Fibroblast of skin of back (primary cell): ENCODE measurements around the gene MYO1D. TPM values are rescaled to one million over a fixed set of nuclear protein-coding genes. Genes with fewer than 3 reads are reported as not detected.
A peak's percentile ranks its signal among the peaks of the same experiment; 100 is the strongest.
"Not testable (repeated sequence)": the region's sequence is repeated elsewhere in the genome, so short reads cannot be mapped to it uniquely, and the experiment has no call there.

Experiments used
- DNase-seq: peaks from one replicate; pipeline ENCODE4 v3.0.0-alpha.2; 2013
- polyA plus RNA-seq, 2 experiments: library from polyadenylated mRNA; unstranded; fragments of 120-200 nt; gene quantifications; one replicate each; pipeline ENCODE4 v1.2.1, GENCODE V29; 2013; ENCODE audit not compliant: insufficient read length in 2 of 2

MYO1D gene
- polyA plus RNA-seq (2013, experiment 1 of 2; ENCODE audit: insufficient read length), result 25.5 TPM
- 47.2 TPM for polyA plus RNA-seq (2013, experiment 2 of 2; ENCODE audit: insufficient read length)

DNA sequence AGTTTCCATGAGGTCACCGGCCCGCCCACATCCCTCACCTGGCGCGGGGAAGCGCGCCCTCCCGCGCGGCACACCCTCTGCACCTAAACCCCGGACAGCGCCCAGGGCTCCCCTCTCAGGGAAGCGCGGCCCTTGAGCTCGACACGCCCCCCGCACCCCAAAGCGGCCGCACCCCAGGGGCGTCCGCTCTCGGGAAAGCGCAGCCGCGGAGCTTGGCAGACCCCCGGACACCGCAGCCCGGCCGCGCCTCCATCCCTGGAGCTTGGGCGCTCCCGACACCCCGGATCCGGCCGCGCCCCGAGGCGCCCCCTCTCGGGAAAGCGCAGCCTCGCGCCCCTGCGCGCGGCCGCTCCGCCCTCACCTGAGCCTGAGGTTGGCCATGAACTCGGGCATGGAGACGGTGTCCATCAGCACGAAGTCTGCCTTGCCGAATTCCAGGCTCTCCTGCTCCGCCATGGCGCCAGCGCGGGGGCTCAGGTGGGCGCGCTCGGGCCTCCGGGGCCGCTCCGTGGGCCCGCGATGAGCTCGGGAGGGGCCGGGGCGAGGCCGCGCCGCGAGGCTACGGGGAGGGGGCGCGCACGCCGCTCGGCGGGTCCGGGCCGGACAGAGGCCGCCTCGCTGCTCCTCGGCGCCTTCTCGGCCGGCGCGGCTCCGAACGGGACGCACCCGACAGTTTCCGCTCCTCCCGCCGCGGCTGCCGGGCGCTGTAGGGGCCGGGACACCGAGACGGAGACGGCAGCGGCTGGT is at the start of gene MYO1D:
Gene MYO1D, minus strand, starts transcription at position 708 of the 747 bp plus-strand sequence. Its CDS starts 252 bp downstream, at position 456.
- no peak for DNase-seq

DNA sequence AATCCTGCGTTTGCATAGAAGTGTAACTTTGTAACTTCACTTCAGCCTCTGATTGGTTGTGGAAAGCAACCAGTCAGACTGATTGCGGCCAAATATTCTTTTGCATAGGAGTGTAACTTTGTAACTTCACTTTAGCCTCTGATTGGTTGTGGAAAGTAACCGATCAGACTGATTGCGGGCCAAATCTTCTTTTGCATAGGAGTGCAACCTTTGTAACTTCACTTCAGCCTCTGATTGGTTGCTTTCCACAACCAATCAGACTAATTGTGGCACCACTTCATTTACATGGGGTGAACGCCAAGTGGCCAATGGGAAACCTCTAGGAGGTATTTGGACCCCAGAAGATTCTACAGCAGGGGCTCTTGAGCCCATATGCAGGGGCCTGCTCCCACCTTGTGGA is 49.3 kb upstream of the MYO1D start:
- no peak for DNase-seq

DNA sequence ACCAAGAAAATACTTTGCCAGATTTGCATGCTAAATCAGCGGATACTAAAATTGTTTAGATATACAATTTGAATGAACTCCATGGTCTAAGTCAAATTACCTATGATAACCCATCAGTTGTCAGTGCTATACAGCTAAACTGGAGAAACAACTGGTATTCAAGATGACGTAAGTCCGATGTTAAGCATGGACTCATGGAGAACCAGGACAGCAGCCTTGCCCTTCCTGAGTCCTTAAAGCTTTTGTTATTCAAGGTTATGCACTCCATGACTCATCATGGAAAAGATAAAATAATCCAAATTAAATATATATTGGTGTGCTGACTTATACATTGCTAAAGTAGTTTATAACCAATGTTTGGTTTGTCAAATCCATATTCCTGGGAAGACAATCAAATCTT is 47.0 kb upstream of the MYO1D start:
- peak; percentile 25 for DNase-seq

DNA sequence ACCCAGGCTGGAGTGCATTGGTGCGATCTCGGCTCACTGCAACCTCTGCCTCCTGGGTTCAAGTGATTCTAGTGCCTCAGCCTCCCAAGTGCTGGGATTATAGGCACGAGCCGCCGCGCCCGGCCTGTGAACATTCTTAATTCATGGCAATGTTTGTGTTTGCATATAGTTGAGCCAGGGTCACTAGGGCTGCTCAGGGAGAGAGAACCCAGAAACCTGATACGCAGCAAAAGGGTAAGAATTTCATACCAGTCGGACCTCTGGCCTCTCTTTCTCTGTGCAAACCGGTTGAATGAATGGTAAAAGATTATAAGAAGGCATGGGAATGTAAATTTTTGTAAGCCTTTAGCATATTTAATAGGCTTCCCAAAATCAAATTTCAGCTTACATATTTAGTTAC is 44.1 kb upstream of the MYO1D start:
- DNase-seq, result no peak

DNA sequence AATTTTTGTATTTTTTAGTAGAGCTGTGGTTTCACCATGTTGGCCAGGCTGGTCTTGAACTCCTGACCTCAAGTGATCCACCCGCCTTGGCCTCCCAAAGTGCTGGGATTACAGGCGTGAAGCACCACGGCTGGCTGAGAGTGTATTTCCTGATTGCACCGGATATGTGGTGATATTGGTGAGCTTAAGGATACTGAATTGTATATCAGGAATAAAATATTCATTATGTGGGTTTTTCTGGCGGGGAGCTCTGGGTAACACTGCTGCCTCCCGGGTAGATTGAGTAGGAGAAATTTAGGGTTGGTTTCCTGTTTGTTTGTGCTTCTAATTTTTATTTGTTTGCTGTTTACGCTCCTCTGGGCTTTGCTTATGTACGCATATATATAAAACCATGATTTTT is 43.4 kb upstream of the MYO1D start:
- no peak for DNase-seq

DNA sequence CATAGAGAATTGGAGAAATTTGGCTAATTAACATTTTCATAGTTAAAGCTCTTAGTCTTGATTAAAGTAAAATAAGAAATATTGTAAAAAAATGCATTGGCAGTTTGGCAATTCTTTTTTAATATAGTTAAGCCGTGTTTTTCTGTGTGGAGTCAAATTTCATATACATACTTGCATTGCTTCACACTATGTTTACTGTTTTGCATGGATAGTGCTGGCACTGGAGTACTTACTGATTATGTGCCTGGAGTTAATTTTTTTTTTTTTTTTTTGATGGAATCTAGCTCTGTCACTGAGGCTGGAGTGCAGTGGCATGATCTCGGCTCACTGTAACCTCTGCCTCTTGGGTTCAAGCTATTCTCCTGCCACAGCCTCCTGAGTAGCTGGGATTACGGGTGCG is 43.0 kb upstream of the MYO1D start:
- DNase-seq, result not testable (repeated sequence)

DNA sequence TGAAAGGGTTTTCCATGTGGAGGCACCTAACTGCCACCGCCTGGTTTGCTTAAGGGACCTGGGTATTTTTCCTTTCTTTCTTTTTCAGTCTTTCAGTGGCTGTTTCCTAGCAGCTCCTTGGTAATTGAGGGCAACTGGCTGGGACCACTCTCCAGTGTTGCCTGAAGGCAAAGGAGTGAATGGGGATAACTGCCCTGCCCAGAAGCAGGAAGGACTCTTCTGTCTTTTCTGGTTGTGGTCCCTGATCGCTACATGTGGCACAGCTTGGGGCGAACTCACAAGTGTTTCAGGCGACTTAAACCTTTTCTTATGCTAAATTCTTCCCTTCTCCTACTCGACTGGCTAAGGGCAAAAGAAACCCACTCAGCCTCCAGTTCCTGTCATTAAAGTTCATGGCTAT is 40.9 kb upstream of the MYO1D start:
- no peak for DNase-seq

DNA sequence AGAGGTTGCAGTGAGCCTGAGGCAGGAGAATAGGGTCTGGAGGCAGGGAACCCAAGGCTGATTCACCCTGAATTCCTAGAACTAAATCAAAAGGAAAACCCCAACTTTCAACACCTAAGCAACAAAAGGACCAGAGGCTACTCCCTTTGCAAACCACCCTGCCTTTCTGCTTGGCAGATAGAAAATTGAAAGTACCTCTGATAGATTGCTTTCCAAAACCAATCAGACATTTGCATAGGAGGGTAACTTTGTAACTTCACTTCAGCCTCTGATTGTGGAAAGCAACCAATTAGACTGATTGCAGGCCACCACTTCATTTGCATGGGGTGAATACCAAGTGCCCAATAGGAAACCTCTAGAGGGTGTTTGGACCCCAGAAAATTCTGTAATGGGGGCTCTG is 40.2 kb upstream of the MYO1D start:
- DNase-seq, result no peak

DNA sequence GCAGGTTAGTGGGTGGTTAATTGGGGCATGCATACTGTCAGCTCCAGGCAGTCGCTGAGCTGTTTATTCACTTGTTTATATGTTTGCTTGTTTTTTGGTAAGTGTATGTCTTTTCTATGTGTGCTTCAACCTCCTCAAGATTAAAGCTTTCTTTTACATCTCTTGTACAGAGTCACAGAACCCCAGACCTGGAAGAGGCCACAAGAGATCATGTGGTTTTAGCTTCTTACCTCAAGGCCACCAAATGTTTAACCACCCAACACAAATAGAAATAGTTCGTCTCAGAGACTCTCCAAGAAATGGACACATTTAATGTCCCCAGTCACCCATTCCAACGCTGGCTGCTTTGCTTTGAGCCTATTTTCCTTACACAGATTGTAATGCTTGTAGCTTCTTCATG is 39.2 kb upstream of the MYO1D start:
- no peak for DNase-seq

DNA sequence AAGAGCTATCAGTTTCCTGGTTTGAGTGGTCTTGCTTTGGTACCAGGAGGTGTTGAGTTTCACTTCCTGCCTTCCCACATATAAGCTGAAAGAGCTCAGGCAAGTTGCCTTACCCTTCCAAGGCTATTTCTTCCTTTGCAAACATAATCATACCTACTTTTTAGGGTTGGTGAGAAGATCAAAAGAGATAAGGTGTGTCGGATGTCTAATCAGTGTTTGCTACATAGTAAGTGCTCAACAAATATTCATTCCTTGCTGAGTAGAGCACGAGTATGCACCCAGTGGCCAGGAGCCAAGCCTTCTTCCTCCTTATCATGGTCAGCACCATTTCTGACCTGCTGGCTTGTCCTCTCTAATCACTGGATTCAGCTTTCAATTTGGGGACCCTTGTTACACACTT is 38.3 kb upstream of the MYO1D start:
- no peak for DNase-seq

DNA sequence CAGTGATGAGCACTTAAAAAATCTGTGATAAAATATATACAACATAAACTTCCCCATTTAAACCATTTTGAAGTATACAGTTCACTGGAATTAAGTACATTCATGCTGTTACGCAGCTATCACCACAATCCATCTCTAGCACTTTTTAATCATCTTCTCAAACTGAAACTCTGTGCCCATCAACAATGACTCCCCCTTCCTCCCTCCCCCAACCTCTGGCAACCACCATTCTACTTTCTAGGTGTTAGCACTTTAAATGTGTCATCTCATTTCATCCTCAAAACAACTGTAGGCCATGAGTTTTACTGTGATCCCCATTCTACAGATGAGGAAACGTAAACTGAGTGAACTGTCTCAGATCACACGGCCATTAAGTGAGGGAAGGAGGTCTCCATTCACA is 37.3 kb upstream of the MYO1D start:
- DNase-seq, result no peak

DNA sequence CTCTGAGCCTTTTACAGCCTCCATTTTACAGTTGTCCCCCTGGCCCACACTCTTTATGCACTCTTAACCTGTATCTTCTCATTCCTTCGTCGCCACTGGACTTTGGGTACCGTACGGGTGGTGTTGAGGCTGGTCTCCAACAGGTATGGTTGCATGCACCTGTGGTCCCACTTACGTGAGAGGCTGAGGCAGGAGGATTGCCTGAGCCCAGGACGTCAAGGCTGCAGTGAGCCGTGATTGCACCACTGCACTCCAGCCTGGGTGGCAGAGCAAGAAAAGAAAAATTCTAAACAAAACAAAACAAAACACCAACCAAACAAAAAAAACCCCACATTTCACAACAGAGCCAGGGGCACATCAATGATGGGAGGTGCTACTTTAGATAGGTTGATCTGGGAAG is 36.7 kb upstream of the MYO1D start:
- no peak for DNase-seq

DNA sequence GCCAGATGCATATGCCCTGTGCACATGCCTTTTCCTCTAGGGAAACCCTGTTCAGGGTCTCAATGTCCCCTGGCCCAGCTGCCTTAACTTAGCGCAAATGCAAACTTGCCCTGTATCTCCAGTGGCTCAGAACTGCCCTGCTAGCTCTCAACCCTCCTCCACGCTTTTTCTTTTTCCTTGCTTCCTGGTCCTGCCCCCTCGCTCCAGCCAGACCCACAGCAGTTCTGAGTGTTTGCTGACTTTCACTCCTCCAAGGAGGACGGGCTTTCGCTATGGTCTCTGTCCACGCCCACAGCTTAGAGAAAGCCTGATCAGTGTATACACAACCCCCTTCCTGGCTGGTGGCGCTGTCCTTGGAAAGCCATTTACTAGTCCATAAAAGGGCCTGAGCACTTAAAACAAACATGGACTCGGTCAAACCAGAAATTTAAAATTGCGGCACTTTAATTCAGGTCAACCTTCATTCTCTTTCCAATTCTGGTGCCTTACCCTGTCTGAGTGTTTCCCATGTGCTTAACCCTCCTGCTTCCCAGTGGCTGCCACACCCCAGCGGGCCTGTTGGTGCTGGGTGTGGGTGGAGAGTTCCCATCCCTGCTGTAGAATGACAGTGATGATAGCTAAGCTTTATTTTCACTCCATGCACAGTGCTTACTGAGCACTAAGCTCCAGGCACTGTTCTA is 35.4 kb upstream of the MYO1D start:
- DNase-seq, result peak; percentile 76

DNA sequence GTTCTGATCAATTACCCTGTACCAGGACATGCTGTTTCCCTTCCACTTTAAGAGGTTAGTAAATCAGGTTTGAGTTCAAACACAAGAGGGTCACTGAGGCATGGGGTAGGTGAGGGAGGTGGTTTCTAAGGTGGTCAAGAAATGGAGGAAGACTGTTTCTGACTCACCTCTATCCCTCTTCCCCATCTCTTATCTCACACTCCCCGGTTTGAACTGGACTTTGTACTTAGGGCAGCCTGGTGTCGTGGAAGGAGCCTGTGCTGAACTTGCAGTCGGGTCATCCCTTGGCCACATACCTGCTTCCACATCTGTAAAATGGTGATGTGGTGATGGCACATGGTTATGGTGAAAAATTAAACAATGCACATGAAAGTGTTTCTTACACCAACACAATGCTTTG is 33.8 kb upstream of the MYO1D start:
- no peak for DNase-seq

DNA sequence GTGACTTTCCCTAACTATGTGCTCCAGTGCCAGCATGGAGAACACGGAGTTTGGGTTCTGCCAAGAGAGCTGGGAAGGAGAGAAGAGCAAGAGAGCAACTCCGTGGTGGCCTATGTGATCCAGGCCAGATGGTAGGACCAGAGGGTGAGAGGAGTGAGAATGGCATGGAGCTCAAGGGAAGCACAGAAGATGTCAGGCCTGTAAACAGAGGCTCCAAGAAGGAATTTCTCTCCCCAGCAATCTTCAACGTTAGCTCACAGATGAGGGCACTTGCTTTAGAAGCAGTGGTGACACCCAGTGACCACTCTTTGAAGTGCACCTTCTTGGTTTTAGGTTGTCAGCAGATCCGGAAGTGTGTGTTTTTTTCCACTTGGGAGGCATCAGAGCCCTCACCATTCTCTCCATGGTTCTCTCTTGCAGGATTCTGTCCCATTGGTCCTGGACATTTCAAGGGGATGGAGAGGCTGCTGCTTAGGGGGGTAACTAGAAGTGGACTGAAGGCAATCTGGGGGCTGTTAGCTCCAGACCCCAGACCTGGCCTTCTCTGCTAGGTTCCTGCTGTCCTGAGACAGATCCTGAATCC is 33.0 kb upstream of the MYO1D start:
- DNase-seq, result peak; percentile 80

DNA sequence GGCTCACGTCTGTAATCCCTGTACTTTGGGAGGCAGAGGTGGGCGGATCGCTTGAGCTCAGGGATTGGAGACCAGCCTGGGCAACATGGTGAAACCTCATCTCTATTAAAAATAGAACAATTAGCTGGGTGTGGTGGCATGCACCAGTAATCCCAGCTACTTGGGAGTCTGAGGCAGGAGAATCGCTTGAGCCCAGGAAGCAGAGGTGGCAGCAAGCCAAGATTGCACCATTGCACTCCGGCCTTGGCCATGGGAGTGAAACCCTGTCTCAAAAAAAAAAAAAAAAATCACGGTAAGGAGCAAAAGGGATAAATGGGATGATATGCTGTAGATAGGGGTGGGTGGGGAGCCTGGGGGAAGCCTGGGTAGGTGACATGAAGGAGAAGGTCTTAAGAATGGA is 30.7 kb upstream of the MYO1D start:
- DNase-seq, result no peak

DNA sequence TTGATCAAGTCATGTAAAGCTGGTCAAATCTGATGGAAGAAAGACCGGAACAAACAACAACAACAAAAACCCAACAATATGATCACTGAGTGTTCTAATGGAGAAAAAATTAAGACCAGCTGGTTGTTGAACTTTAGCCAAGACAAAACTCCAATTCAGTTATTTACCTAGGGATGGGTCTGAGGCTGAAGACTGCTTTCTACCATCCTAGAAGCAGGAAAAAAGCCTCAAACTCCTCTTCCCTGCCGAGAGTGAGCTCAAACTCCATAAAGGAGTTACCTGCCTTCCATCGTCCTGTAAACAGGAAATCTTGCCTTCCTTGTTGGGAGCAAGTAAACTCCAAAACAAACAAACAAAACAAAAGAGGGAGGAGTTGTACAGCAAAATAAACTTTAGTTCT is 28.0 kb upstream of the MYO1D start:
- DNase-seq, result no peak

DNA sequence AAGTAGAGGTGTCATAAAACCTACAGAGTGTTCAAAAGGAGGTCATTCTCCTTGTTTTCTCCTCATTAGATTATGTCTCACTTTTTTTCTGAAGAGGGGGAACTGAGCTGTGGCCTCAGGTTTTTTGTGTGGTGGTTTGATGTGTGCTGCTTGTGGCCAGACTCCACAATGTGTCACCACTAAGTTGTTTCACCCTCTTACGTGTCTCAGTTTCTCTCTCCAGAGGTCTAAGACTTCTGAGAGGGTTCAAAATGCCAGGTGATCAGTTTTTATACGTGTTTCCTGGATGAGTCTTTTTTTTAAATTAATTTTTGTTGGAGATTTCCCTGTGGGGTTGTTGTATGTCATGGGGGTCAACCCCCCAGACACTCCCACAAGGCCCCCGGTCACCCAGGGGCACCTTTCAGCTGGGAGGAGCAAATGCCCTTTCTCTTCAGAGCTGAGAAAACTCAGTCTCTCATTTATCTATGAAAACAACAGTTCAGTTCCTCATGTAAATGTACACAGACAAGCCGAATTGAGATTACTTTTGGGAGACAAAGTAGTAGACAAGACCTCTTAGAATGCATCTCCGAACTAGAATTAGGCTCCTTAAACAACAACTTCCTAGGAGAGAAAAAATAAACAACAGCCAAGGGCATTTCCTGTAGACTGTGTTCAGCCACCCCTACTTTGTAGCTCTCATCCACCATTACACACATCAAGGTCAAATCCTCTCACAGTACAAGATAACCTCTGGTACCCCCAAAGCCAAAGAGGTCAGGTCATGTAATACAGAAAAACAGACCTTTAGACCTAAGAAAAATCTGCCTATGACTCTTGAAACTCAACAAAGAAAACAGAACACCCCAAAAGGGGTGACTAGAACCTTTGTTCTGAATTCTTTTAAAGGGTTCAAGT is 27.1 kb upstream of the MYO1D start:
- DNase-seq, result no peak

DNA sequence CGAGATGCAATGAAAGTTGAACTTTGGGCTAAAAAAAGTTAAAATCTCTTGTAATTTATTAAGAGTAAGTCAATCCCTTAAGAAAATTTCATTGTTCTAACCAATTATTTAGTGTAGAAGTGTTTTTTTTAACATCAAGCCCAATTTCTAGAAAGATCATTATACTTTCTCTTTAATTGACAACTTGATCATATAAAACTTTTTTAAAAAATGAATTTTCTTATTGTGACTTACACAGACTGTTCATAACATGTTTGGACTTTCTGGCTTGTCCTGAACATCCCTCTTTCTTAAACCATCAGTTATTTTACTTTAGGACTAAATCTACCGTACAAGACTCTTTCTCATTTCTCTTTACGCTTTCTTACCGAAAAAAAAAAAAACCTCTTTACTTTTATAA is 24.8 kb upstream of the MYO1D start:
- no peak for DNase-seq

DNA sequence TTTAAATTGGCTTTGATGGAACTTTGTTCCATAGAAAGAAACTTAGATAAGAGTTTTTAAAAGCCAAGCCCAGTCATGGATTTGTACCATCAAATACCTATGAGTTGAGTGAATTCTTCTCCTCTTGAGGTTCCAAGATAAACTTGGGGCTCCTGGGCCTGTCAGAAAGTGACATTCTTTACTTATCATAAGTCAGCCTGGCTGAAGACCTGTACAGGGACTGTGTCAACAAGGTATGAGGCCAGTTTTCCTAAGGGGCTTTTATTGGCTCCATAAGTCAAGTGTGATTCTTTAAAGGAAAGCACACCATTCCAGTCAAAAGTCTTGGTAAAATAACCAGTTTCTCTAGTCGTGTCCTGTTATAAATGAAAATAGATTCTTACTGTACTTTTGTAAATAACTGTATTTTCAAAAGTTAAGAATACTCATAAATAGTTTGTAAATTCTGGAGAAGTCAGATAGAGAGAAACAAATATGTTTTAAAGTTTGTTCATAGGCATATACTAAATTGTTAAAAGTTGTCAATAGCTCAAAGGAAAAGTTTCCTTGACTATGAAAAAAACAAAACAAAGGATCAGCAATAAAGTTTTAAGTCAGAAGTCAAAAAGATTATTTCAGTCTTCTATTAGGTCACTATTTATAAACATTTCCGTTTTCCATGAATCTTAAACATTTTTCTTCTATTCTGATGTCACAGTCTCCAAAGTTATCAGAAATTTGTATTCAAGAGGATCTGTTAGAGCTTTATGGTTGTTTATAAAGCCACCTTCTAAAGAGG is 22.5 kb upstream of the MYO1D start:
- no peak for DNase-seq

DNA sequence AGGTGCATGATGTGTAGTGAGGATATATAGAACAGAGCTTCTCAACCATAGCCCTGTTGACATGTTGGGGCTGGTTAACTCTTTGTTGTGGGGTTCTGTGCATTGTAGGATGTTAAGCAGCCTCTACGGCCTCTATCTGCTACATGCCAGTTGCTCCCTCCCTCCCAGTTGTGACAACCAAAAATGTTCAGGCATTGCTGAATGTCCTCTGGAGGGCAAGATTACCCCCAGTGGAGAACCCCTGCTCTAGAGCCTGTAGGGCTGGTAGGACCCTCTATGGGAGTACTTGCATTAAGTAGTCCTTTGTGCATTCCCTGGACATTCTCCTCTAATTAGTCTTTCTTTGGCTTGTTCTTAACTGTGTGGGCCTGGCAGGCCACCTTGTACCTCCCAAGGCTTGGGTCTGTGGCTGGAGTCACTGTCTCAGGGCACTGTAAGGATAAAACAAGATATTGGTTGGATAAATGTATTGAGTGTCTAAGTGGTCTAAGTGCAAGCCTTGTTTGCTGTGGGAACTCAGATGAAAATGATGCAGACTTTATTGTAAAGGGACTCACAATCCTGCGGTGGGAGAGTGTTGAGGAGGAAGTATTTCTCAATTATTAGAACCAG is 19.8 kb upstream of the MYO1D start:
- DNase-seq, result no peak

DNA sequence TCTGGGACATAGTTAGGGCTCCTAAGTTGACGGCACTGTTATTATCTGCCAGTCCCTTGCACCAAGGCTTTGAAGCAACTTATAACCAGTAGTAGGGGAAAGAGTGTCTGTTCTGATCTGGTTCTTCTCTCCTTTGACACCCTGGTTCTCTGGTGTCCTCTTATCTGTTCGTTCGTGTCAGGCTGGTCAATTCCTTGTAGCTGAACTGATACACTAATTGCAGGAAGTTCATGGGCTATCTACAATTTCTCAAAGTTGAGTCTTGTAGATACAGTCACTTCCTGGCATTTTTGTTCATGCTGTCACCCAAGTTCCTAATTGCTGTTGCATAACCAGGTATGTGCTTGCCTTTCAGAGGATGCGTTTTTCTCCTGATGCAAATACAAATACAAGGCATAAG is 17.3 kb upstream of the MYO1D start:
- no peak for DNase-seq
